CD4-positive, alpha-beta T cell treated with Interleukin-17A for 1 hour (primary cell): ENCODE data around the gene ACAP3.
A peak's percentile ranks its signal among the peaks of the same experiment; 100 is the strongest.

Experiments used
- DNase-seq: peaks from one replicate; pipeline ENCODE4 v3.0.0-alpha.2; 2020

Gene ACAP3

GRCh38 chr1:1298861-1299685 lies 8.7 kb downstream of the ACAP3 start:
- DNase-seq = no peak

- DNase-seq = no peak
These were observed 9.8 kb downstream of the ACAP3 start for GRCh38 chr1:1297802-1298424.

- DNase-seq = no peak
These were observed 11.4 kb downstream of the ACAP3 start for GRCh38 chr1:1296070-1297061.

- DNase-seq = no peak
These were observed 12.4 kb downstream of the ACAP3 start for GRCh38 chr1:1295154-1295923.

GRCh38 chr1:1294250-1294890 lies 13.4 kb downstream of the ACAP3 start:
- no peak for DNase-seq

- no peak for DNase-seq
These were observed 14.2 kb downstream of the ACAP3 start for GRCh38 chr1:1293263-1294249.

GRCh38 chr1:1292851-1293250 lies 14.9 kb downstream of the ACAP3 start:
- DNase-seq = no peak

GRCh38 chr1:1292442-1292779 lies 15.3 kb downstream of the ACAP3 start:
- no peak for DNase-seq

GRCh38 chr1:1291548-1292441 lies 15.9 kb downstream of the ACAP3 start:
- peak; percentile 76 for DNase-seq

- DNase-seq = no peak
These were observed 16.7 kb downstream of the ACAP3 start for GRCh38 chr1:1291023-1291528.

GRCh38 chr1:1290238-1290731 lies 17.4 kb downstream of the ACAP3 start:
- DNase-seq = peak; percentile 77

- no peak for DNase-seq
These were observed 20.2 kb downstream of the ACAP3 start for GRCh38 chr1:1287288-1288110.

- no peak for DNase-seq
These were observed 21.1 kb downstream of the ACAP3 start for GRCh38 chr1:1286313-1287261.

- DNase-seq = no peak
These were observed 22.0 kb downstream of the ACAP3 start for GRCh38 chr1:1285611-1286311.

GRCh38 chr1:1285102-1285571 lies 22.6 kb downstream of the ACAP3 start:
- DNase-seq = no peak
